ENCODE results near the gene CSAD.

CSAD gene

GRCh38 chr12:53159195-53159839, 21.4 kb downstream of the CSAD start:
- no peak overlapping the region for H3K4me3 ChIP-seq (ENCODE audit: low read length)

GRCh38 chr12:53152390-53152789, 28.3 kb downstream of the CSAD start:
- TF ChIP-seq CTCF (conservative IDR thresholded peaks at IDR 0.05; ENCODE audit: low read depth, low read length): no peak
- no peak for DNase-seq (ENCODE audit: low read depth)
- H3K4me3 ChIP-seq (ENCODE audit: low read length): no peak overlapping the region

More at GRCh38 chr12:53159195-53159839, 21.4 kb downstream of the CSAD start:
- DNase-seq (ENCODE audit: low read depth): peak; percentile 7
- peak; percentile 100 for TF ChIP-seq CTCF (conservative IDR thresholded peaks at IDR 0.05; ENCODE audit: low read depth, low read length)

GRCh38 chr12:53151039-53151438, 29.7 kb downstream of the CSAD start:
- no peak for DNase-seq (ENCODE audit: low read depth)
- H3K4me3 ChIP-seq (ENCODE audit: low read length): no peak overlapping the region
- no peak for TF ChIP-seq CTCF (conservative IDR thresholded peaks at IDR 0.05; ENCODE audit: low read depth, low read length)

GRCh38 chr12:53147653-53148052, 33.1 kb downstream of the CSAD start:
- DNase-seq (ENCODE audit: low read depth): no peak
- no peak for TF ChIP-seq CTCF (conservative IDR thresholded peaks at IDR 0.05; ENCODE audit: low read depth, low read length)
- H3K4me3 ChIP-seq (ENCODE audit: low read length): no peak overlapping the region

- H3K4me3 ChIP-seq (ENCODE audit: low read length): no peak overlapping the region
- no peak for TF ChIP-seq CTCF (conservative IDR thresholded peaks at IDR 0.05; ENCODE audit: low read depth, low read length)
- no peak for DNase-seq (ENCODE audit: low read depth)
These were observed 33.5 kb downstream of the CSAD start for GRCh38 chr12:53147181-53147580.

GRCh38 chr12:53145383-53146260, 35.1 kb downstream of the CSAD start:
- TF ChIP-seq CTCF (conservative IDR thresholded peaks at IDR 0.05; ENCODE audit: low read depth, low read length): no peak

More at GRCh38 chr12:53145383-53146260, 35.1 kb downstream of the CSAD start:
- H3K4me3 ChIP-seq (ENCODE audit: low read length): no peak overlapping the region
- DNase-seq (ENCODE audit: low read depth): no peak
